PC-3 (cell line): ENCODE measurements around the gene SPRN.

ENCODE experiments used
- EZH2 ChIP-seq: fragments of 300-600 bp; sonication (generic); IDR thresholded peaks from one replicate; pipeline ENCODE4 v1.6.1; 2017; ENCODE audit warnings: antibody characterized with exemption, mild to moderate bottlenecking, low read length; ENCODE audit not compliant: unreplicated experiment
- EZH2phosphoT487 ChIP-seq: fragments of 300-600 bp; sonication (generic); IDR thresholded peaks from 2 replicates; pipeline ENCODE4 v1.6.1; 2018; ENCODE audit warnings: mild to moderate bottlenecking, antibody characterized with exemption, low read length, borderline replicate concordance
- TF ChIP-seq, protein P1 (sequence below): fragments of 300-600 bp; sonication (generic); conservative IDR thresholded peaks from 2 replicates; pipeline ENCODE4 v1.5.1; 2017; ENCODE audit warnings: antibody characterized with exemption, low read depth, mild to moderate bottlenecking, low read length

DNA sequence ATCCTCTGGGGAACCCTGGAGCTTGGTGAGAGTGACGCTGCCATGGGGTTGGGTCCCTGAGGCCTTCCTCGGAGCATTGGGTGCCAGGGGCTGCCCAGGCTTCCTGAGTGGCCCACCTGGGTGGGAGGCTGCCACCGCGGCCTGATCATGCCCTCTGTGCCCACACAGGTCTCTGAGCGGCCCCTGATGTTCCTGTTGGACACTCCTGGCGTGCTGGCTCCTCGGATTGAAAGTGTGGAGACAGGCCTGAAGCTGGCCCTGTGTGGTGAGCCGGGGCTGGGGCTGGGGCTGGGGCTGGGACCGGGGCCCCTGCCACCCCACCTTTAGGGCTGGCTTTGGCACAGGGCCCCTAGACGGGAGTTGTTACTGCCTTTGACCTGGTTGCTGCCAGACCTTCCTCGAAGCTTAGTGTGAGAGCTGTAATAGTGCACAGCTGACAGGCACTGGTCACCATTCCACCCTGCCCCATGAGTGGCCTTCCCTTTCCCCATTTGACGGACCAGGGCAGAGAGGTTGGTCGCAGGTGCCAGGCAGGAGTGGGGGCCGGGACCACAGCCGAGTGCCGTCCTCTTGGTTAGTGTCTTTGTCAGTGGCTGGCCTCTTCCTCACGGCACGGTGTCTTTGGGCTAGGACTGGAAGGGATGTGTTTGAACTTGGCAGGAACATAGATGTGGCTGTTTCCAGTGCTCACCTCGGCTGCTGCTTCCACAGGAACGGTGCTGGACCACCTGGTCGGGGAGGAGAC is 22.3 kb downstream of the SPRN start:
- TF ChIP-seq, protein P1, sequence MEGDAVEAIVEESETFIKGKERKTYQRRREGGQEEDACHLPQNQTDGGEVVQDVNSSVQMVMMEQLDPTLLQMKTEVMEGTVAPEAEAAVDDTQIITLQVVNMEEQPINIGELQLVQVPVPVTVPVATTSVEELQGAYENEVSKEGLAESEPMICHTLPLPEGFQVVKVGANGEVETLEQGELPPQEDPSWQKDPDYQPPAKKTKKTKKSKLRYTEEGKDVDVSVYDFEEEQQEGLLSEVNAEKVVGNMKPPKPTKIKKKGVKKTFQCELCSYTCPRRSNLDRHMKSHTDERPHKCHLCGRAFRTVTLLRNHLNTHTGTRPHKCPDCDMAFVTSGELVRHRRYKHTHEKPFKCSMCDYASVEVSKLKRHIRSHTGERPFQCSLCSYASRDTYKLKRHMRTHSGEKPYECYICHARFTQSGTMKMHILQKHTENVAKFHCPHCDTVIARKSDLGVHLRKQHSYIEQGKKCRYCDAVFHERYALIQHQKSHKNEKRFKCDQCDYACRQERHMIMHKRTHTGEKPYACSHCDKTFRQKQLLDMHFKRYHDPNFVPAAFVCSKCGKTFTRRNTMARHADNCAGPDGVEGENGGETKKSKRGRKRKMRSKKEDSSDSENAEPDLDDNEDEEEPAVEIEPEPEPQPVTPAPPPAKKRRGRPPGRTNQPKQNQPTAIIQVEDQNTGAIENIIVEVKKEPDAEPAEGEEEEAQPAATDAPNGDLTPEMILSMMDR: no peak
- TF ChIP-seq EZH2phosphoT487 (no peak), EZH2 (no peak)
